GM19467 (cell line): ENCODE data around the gene ZMYND8.
"Not testable (repeated sequence)": the region's sequence is repeated elsewhere in the genome, so short reads cannot be mapped to it uniquely, and the experiment has no call there.

Source experiments
- ATAC-seq: cut with Tn5 transposase; IDR thresholded peaks from one replicate; pipeline ENCODE4 v1.9.1; 2021; ENCODE audit warnings: mild to moderate bottlenecking, moderate library complexity; ENCODE audit not compliant: unreplicated experiment

Gene ZMYND8

GRCh38 chr20:47253872-47254271 lies 102.6 kb downstream of the ZMYND8 start:
- no peak for ATAC-seq

- no peak for ATAC-seq
Observed at GRCh38 chr20:47252879-47253307, 103.6 kb downstream of the ZMYND8 start.

GRCh38 chr20:47251154-47252020 lies 105.1 kb downstream of the ZMYND8 start:
- ATAC-seq: no peak

GRCh38 chr20:47250360-47250759 lies 106.1 kb downstream of the ZMYND8 start:
- ATAC-seq: no peak

GRCh38 chr20:47249913-47250312 lies 106.6 kb downstream of the ZMYND8 start:
- no peak for ATAC-seq

GRCh38 chr20:47248448-47248966 lies 108.0 kb downstream of the ZMYND8 start:
- ATAC-seq: no peak

- no peak for ATAC-seq
Observed at GRCh38 chr20:47247972-47248371, 108.5 kb downstream of the ZMYND8 start.

DNA sequence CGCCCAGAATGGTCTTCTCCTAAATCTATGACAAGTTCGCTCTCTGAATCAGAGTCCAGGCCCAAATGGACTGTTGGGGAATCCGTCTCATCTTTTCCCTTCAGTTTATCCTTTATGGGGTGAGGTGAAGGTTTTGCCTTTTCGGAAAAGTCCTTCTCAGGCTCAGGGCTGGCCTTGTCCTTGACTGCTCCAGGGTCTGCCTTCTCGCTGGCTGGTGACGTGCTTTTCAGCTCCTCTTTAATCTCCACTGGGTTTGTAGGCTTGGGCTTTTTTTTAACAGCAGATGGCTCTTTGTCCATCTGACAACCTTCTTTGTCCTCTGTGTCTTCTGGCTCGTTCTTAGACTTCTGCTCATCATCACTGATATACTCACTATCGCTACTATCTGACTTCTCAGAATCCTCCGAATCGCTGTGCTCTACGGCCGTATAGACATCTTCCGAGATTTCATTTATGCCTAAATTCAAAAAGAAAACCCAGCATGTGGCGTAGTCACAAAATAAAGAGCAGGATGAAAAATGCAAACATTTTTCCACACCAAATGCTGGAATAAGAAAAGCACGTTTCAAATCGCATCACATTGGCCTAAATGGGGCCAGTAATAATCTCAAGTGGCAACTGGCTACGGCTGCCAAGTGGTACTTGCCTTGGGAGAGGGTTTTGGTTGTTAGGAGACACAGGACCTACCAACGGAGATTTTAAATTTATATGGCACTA lies 110.3 kb downstream of the ZMYND8 start:
- ATAC-seq: no peak

GRCh38 chr20:47245166-47245565 lies 111.3 kb downstream of the ZMYND8 start:
- ATAC-seq: not testable (repeated sequence)

DNA sequence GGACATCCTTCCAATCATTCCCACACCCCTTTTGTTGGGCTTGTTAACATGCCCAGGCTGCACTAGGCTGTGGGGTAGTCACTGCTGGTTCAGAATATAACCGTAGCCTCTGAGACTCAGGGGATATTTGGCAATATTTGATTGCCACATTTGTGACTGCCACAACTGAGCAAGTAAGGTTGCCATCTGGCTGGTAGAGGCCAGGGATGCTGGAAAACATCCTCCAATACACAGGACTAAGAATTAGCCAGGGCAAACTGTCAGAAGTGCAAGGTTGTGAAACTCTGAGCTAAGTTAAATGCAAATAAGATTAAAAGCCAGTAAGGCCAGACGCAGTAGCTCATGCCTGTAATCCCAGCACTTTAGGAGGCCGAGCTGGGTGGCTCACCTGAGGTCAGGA lies 112.0 kb downstream of the ZMYND8 start:
- no peak for ATAC-seq

- ATAC-seq: no peak
Observed at GRCh38 chr20:47243532-47244305, 112.8 kb downstream of the ZMYND8 start.

DNA sequence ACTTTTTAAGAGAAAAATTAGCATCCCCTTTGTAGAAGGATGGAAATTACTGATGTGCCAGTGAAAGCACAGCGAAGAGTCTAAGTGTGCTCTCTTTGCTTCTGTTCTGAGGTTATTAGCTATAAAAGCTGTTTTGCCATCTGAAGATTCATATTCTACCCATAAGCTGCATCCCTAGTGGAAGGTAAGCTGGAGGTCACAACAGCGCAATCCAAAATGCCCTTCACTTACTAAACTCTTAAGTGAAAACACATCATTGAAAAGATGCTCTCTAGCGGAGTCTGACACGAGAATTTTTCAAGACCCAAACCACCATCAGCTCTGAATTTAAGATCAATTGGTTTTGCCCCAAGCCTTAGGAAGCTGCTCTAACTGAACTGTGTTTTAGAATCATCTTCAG lies 113.5 kb downstream of the ZMYND8 start:
- no peak for ATAC-seq

DNA sequence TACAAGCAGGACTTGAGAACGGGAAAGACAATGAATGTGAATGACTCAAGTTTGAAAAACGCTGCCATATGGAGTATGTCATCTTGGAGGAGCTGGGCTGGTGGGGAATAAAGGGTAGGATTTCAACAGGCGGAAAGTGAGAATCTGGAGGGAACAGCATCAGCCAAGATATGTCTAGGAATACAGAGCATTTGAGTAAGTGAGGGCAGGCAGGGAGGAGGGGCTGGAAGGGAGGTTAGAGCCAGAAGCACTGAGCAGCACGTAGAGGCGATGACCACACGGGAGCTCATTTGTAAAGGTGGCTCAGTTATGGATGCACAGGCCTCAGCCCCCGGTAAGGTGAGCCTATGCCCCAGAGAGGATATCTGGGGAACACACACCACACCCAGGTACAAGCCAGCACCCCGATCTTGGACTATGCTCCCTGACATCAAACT lies 115.1 kb downstream of the ZMYND8 start:
- no peak for ATAC-seq

- not testable (repeated sequence) for ATAC-seq
Observed at GRCh38 chr20:47240096-47240495, 116.4 kb downstream of the ZMYND8 start.

DNA sequence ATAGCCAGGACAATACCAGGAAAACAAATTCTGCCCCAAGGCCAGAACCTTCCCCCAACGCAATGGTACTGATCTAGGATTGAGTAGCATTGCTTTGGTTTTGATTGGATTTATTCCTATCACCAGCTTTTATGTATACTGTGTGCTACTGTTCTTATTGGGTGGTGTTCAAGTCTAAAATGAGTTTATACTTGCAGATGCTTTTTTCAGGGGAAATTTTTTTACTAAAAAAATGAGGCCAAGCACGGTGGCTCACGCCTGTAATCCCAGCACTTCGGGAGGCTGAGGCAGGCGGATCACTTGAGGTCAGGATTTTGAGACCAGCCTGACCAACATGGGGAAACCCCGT lies 116.8 kb downstream of the ZMYND8 start:
- no peak for ATAC-seq

- no peak for ATAC-seq
Observed at GRCh38 chr20:47238780-47239718, 117.5 kb downstream of the ZMYND8 start.

DNA sequence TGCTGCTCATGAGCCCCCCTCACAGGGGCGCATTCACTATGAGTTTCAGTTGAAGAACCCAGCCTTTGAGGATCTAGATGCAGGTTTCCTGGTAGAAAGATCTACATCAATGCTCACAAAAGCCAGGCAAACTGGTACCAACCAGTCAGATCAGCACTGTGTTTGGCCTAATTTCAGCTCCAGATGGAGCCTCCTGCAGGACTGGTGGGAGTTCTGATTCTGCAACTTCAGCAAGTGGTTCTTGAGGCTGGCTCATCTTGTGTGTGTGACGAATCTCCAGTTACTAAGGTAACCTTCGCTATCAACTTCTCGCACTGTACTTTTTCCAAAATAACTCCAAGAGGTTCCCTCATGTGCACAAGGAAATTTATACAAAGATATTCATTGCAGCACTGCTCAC lies 118.8 kb downstream of the ZMYND8 start:
- ATAC-seq: no peak

- no peak for ATAC-seq
Observed at GRCh38 chr20:47236639-47236900, 119.9 kb downstream of the ZMYND8 start.

DNA sequence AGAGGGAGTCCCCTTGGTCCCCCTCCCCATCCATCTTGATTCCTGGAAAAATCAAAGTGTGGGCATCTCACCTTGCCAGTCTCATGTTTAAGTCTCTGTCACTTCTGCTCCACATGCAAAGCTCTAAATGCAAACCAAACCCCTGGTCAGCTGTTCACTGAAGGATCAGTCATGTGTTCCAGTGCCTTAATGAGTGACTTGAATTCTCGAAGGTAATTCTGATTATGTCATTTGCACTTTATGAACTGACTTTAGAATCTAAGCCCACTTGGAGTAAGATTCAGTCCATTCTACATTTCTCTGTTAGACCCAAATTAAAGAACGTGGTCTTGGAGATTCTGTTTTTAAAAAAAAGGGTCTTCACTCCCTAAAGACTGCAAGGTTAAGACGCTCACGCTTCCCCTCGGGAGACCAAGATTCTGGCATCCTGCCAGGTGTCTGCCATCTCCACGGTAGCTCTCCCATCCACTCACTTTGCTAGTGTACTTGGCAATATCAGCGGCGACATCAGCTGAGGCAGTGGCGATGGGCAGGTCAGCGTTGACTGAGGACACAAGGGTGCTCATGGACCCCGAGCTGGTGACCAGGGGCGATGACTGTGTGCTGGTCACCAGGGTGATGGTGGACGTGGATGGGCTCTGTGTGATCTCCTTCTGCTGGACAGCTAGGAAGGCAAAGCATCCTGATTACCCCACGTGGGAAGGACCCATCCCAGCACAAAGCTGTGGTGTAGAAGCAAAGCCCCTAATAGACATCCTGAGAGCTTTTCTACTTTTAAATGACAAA lies 120.5 kb downstream of the ZMYND8 start:
- ATAC-seq: no peak

GRCh38 chr20:47235111-47235510 lies 121.4 kb downstream of the ZMYND8 start:
- ATAC-seq: no peak
